HCT116 (cell line): ENCODE results near the gene KAT6B.

Experiments used
- JUND ChIP-seq: IDR thresholded peaks from 2 replicates; pipeline ENCODE4 v1.6.1; 2012
- TF ChIP-seq, protein P1 (sequence below), 3 experiments: fragments of 200-600 bp in 1 of 3; sonication (generic) in 1 of 3; IDR thresholded peaks in 2 of 3; conservative IDR thresholded peaks in 1 of 3; 2 replicates each; pipeline ENCODE4 v1.5.1; 2012 to 2017; ENCODE audit warnings: low read depth in 2 of 3, low read length in 2 of 3, antibody characterized with exemption in 1 of 3, borderline replicate concordance in 1 of 3, control low read depth in 1 of 3, mild to moderate bottlenecking in 1 of 3, mixed read lengths in 1 of 3, mixed run types in 1 of 3, moderate library complexity in 1 of 3; ENCODE audit not compliant: insufficient read depth in 1 of 3

DNA sequence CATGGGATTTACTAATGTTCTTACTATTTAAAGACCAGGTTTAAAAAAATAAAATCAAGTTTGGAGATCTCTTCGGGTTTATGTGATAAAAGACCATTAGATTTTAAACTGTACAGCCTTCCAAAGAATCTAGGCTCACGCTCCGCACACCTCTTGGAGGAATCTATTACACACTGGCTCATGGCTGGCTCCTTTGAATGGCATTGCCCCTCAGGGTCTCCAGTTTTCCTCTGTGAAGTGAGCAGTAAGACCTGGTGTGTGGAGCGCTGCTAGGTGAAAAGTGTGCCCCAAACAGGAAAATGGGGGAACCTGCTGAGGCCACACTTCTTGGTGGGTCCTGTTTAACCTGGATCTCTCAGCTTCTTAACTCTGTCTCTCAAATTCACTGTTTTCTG is 142.3 kb downstream of the KAT6B start:
- TF ChIP-seq, protein P1, sequence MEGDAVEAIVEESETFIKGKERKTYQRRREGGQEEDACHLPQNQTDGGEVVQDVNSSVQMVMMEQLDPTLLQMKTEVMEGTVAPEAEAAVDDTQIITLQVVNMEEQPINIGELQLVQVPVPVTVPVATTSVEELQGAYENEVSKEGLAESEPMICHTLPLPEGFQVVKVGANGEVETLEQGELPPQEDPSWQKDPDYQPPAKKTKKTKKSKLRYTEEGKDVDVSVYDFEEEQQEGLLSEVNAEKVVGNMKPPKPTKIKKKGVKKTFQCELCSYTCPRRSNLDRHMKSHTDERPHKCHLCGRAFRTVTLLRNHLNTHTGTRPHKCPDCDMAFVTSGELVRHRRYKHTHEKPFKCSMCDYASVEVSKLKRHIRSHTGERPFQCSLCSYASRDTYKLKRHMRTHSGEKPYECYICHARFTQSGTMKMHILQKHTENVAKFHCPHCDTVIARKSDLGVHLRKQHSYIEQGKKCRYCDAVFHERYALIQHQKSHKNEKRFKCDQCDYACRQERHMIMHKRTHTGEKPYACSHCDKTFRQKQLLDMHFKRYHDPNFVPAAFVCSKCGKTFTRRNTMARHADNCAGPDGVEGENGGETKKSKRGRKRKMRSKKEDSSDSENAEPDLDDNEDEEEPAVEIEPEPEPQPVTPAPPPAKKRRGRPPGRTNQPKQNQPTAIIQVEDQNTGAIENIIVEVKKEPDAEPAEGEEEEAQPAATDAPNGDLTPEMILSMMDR (IDR thresholded peaks at IDR 0.05 in 2 of 3, conservative IDR thresholded peaks at IDR 0.05 in 1 of 3; ENCODE audit: borderline replicate concordance in 1 of 3, insufficient read depth in 1 of 3, low read depth in 2 of 3, low read length in 2 of 3): no peak
- TF ChIP-seq JUND: no peak
